ENCODE data around the gene WDR87. TPM values are rescaled to one million over a fixed set of nuclear protein-coding genes. Genes with fewer than 3 reads are reported as not detected.

The WDR87 gene
- total and polyA plus RNA-seq, 10 of the 15 experiments (the other 5 are each of a cell fraction or from before 2014, with no cell fraction given), result not detected

- TF ChIP-seq ZBED1 (IDR thresholded peaks at IDR 0.05; ENCODE audit: borderline replicate concordance) (no peak), ZNF24 (IDR thresholded peaks at IDR 0.05) (no peak), PAX8 (IDR thresholded peaks at IDR 0.05) (no peak), IRF4 (IDR thresholded peaks at IDR 0.05; ENCODE audit: low read depth, low read length) (no peak), SIX5 (IDR thresholded peaks at IDR 0.05; ENCODE audit: low read depth, low read length, severe bottlenecking) (no peak), RCOR1 (conservative IDR thresholded peaks at IDR 0.05; ENCODE audit: low read depth, low read length) (no peak), POU2F2 (IDR thresholded peaks at IDR 0.05; ENCODE audit: borderline replicate concordance, low read depth, low read length) (no peak)
These were observed 41.4 kb upstream of the WDR87 start (continued) for GRCh38 chr19:37947778-37948177.

GRCh38 chr19:37946132-37946531, 39.7 kb upstream of the WDR87 start:
- Histone ChIP-seq H3K9ac (ENCODE audit: control insufficient read depth, insufficient read depth, low read length) (no peak overlapping the region), H3K9me3 (replicated peaks; ENCODE audit: control insufficient read depth, insufficient read depth, low read length) (no peaks in the 10 kb centered on the region; the same call in 2 of the 3 replicates), H3K4me3 (no peak overlapping the region), H3K36me3 (ENCODE audit: control insufficient read depth in 2 of 2, insufficient read depth in 2 of 2, low read length in 1 of 2) (peaks cover 6 to 15% of the 10 kb centered on the region in 2 experiments; a peak in 3 of 4 replicates), H4K20me1 (ENCODE audit: control insufficient read depth, insufficient read depth) (no peaks in the 10 kb centered on the region; the same call in 1 of the 2 replicates), H2AFZ (ENCODE audit: control insufficient read depth, low read depth, low read length) (no peak overlapping the region), H3K4me2 (ENCODE audit: control insufficient read depth, insufficient read depth) (no peak overlapping the region), H3K27me3 (replicated peaks in 1 of 2; ENCODE audit: control insufficient read depth in 2 of 2, insufficient read depth in 2 of 2, low read length in 1 of 2) (no peaks in the 10 kb centered on the region), H3K4me1 (ENCODE audit: control insufficient read depth, insufficient read depth, low read length) (peaks cover 10% of the 10 kb centered on the region), H3K27ac (ENCODE audit: control insufficient read depth, insufficient read depth) (no peak overlapping the region), H3K79me2 (ENCODE audit: control insufficient read depth, insufficient read depth, low read length) (peaks cover 54% of the 10 kb centered on the region)
- 100% methylated on average over 6 of the region's 6 CpGs for WGBS (ENCODE audit: insufficient coverage, insufficient replicate concordance, low lambda C conversion rate, missing lambda C conversion rate)
- intact Hi-C loops (cut with micrococcal nuclease; ENCODE audit: unreplicated experiment), result no loop called here
- ChIA-PET SMC1A (ENCODE audit: uncharacterized antibody, unreplicated experiment) (no interaction called here), POLR2A (interaction anchor here (0.6 kb wide), 1 partner anchor 230 kb away, joined by 3 read pairs; no protein-coding TSS in a partner anchor), RAD21 (ENCODE audit: unreplicated experiment) (no interaction called here), CTCF (interaction anchor here (1.3 kb wide), 1 partner anchor 14 kb away, joined by 3 read pairs; no protein-coding TSS in a partner anchor)
- FAIRE-seq (no peak), DNase-seq (ENCODE audit: low read depth, low spot score) (no peak), ATAC-seq (no peak)
- no TSS peak for BruUV-seq (replicated peaks)
- in situ Hi-C loops (cut with MboI), result no loop called here
- TF ChIP-seq HDAC6 (IDR thresholded peaks at IDR 0.05; ENCODE audit: unreplicated experiment) (no peak), JUND (IDR thresholded peaks at IDR 0.05; ENCODE audit: low read depth, low read length) (no peak), TBL1XR1 (IDR thresholded peaks at IDR 0.05; ENCODE audit: low read depth, low read length) (no peak), SMARCA5 (IDR thresholded peaks at IDR 0.05) (no peak), IKZF2 (IDR thresholded peaks at IDR 0.05) (no peak), SPI1 (IDR thresholded peaks at IDR 0.05; ENCODE audit: borderline replicate concordance, insufficient read depth, low read depth, low read length) (no peak), RFX5 (IDR thresholded peaks at IDR 0.05; ENCODE audit: low read depth, low read length) (no peak), ZBTB33 (IDR thresholded peaks at IDR 0.05) (no peak), RB1 (IDR thresholded peaks at IDR 0.05; ENCODE audit: borderline replicate concordance) (no peak), STAT3 (IDR thresholded peaks at IDR 0.05; ENCODE audit: low read depth, low read length) (no peak)
